LNCaP clone FGC (cell line): ENCODE measurements around the gene FRMD4A.

Experiments used
- DNase-seq: peaks from one replicate; pipeline ENCODE4 v3.0.0-alpha.2; 2011; ENCODE audit warnings: low read depth
- H3K4me3 ChIP-seq: 2 replicates; pipeline ENCODE4 v1.5.1; 2011; ENCODE audit warnings: mild to moderate bottlenecking, low read depth, low read length, control low read depth
- CTCF ChIP-seq: IDR thresholded peaks from 2 replicates; pipeline ENCODE4 v1.5.1; 2012; ENCODE audit warnings: mild to moderate bottlenecking; ENCODE audit not compliant: control insufficient read depth, insufficient read depth; ENCODE audit errors: extremely low read depth

FRMD4A gene

GRCh38 chr10:14102056-14102455 lies 228.7 kb downstream of the FRMD4A start:
- DNase-seq: no peak
- no peak for TF ChIP-seq CTCF
- no peak overlapping the region for H3K4me3 ChIP-seq

- no peak for DNase-seq
- no peak for TF ChIP-seq CTCF
These were observed 230.8 kb downstream of the FRMD4A start for GRCh38 chr10:14099885-14100284.

GRCh38 chr10:14093730-14094484 lies 236.8 kb downstream of the FRMD4A start:
- peak; percentile 7 for DNase-seq
- TF ChIP-seq CTCF: peak; percentile 69
- H3K4me3 ChIP-seq: no peak overlapping the region

More at GRCh38 chr10:14099885-14100284, 230.8 kb downstream of the FRMD4A start:
- H3K4me3 ChIP-seq: no peak overlapping the region

- TF ChIP-seq CTCF: no peak
- H3K4me3 ChIP-seq: no peak overlapping the region
- DNase-seq: no peak
These were observed 237.9 kb downstream of the FRMD4A start for GRCh38 chr10:14092799-14093198.

- no peak overlapping the region for H3K4me3 ChIP-seq
- TF ChIP-seq CTCF: no peak
- DNase-seq: no peak
These were observed 241.0 kb downstream of the FRMD4A start for GRCh38 chr10:14089556-14090292.

- no peak overlapping the region for H3K4me3 ChIP-seq
- no peak for DNase-seq
These were observed 243.2 kb downstream of the FRMD4A start for GRCh38 chr10:14087566-14087965.

More at GRCh38 chr10:14087566-14087965, 243.2 kb downstream of the FRMD4A start:
- no peak for TF ChIP-seq CTCF
